GM19023 (cell line): ENCODE results near the gene DNAH14.
"Not testable (repeated sequence)": the region's sequence is repeated elsewhere in the genome, so short reads cannot be mapped to it uniquely, and the experiment has no call there.

ENCODE experiments used
- ATAC-seq: cut with Tn5 transposase; IDR thresholded peaks from one replicate; pipeline ENCODE4 v1.9.1; 2021; ENCODE audit warnings: mild to moderate bottlenecking, moderate library complexity; ENCODE audit not compliant: unreplicated experiment

DNAH14 gene

GRCh38 chr1:225137976-225138375 is 208.5 kb downstream of the DNAH14 start:
- no peak for ATAC-seq

GRCh38 chr1:225143001-225143400 is 213.5 kb downstream of the DNAH14 start:
- no peak for ATAC-seq

- ATAC-seq = no peak
These were observed 217.0 kb downstream of the DNAH14 start for GRCh38 chr1:225146478-225146877.

GRCh38 chr1:225147791-225148190 is 218.3 kb downstream of the DNAH14 start:
- not testable (repeated sequence) for ATAC-seq

- ATAC-seq = no peak
These were observed 222.6 kb downstream of the DNAH14 start for GRCh38 chr1:225152061-225152460.

GRCh38 chr1:225155555-225155954 is 226.1 kb downstream of the DNAH14 start:
- ATAC-seq = no peak

GRCh38 chr1:225156254-225156653 is 226.8 kb downstream of the DNAH14 start:
- ATAC-seq = no peak

GRCh38 chr1:225158291-225158690 is 228.8 kb downstream of the DNAH14 start:
- no peak for ATAC-seq

- no peak for ATAC-seq
These were observed 230.3 kb downstream of the DNAH14 start for GRCh38 chr1:225159793-225160192.

GRCh38 chr1:225177409-225177808 is 247.9 kb downstream of the DNAH14 start:
- not testable (repeated sequence) for ATAC-seq

- no peak for ATAC-seq
These were observed 250.2 kb downstream of the DNAH14 start for GRCh38 chr1:225179686-225180085.

GRCh38 chr1:225182716-225183115 is 253.2 kb downstream of the DNAH14 start:
- ATAC-seq = no peak

- ATAC-seq = no peak
These were observed 261.8 kb downstream of the DNAH14 start for GRCh38 chr1:225191199-225191753.

GRCh38 chr1:225201447-225201846 is 272.0 kb downstream of the DNAH14 start:
- no peak for ATAC-seq

GRCh38 chr1:225207791-225208190 is 278.3 kb downstream of the DNAH14 start:
- no peak for ATAC-seq

GRCh38 chr1:225209153-225209552 is 279.7 kb downstream of the DNAH14 start:
- ATAC-seq = no peak

GRCh38 chr1:225210180-225210579 is 280.7 kb downstream of the DNAH14 start:
- ATAC-seq = not testable (repeated sequence)

- ATAC-seq = not testable (repeated sequence)
These were observed 282.4 kb downstream of the DNAH14 start for GRCh38 chr1:225211694-225212442.

- no peak for ATAC-seq
These were observed 294.8 kb downstream of the DNAH14 start for GRCh38 chr1:225224287-225224686.

- ATAC-seq = no peak
These were observed 296.2 kb downstream of the DNAH14 start for GRCh38 chr1:225225681-225226080.

GRCh38 chr1:225228871-225229303 is 299.4 kb downstream of the DNAH14 start:
- no peak for ATAC-seq

GRCh38 chr1:225229429-225229828 is 300.0 kb downstream of the DNAH14 start:
- not testable (repeated sequence) for ATAC-seq
